SK-MEL-5 (cell line): ENCODE measurements around the gene BRSK1. TPM values are rescaled to one million over a fixed set of nuclear protein-coding genes. Genes with fewer than 3 reads are reported as not detected.

Source experiments
- DNase-seq: peaks from one replicate; pipeline ENCODE4 v3.0.0-alpha.2; 2016; ENCODE audit warnings: low read depth, low spot score
- in situ Hi-C: cut with HindIII; loops from 2 replicates; pipeline ENCODE4 v1.10.0; 2016; ENCODE audit warnings: low sequenced_read_pairs, high pct_unique_total_duplicates, low pct_unique_long_range_greater_than_20kb
- total RNA-seq: library from RNA; depleted of rRNA; stranded (reverse); fragments of >200 nt; shearing (Covaris generic); gene quantifications from 2 replicates; pipeline ENCODE4 v1.2.3, GENCODE V29; 2014

The BRSK1 gene
- total RNA-seq, 1 experiment from 2014 or later = 3.5 TPM

DNA sequence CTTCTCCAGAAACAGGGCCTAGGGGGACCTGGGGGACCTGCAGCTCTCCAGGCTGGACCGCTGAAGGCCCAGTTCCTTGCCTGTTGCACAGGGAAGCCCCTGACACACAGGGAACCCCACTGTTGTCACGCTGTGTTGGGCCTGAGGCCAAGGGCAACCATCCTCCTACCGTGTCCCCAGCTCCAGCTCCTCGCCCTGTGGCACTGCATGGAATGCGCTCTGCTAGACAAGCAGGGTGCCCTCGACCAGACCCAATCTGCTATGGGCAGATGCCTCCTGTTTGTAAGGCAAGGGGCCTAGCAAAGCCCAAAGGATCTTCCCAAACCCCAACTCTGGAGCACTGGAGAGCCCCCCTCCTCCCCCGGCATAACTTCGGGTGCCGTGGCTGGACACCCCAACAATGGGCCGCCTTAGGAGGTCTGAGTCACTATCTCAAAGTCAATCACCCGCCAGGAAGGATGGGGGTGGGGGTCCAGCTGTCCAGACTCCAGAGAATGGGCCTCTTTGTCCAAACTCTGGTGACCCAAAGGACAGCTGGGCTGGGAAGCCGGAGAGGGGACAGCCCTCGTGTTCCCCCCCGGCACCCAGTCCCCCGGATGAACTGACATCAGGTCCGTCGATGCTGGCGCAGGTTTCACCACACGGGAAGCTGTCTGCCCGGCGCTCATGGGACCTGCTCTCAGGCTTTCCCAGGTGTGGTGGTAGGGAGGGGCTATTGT, 3.7 kb downstream of the BRSK1 start:
- no peak for DNase-seq
- in situ Hi-C loops = no loop called here

GRCh38 chr19:55289117-55289796, 5.5 kb downstream of the BRSK1 start:
- in situ Hi-C loops = no loop called here
- peak; percentile 71 for DNase-seq

DNA sequence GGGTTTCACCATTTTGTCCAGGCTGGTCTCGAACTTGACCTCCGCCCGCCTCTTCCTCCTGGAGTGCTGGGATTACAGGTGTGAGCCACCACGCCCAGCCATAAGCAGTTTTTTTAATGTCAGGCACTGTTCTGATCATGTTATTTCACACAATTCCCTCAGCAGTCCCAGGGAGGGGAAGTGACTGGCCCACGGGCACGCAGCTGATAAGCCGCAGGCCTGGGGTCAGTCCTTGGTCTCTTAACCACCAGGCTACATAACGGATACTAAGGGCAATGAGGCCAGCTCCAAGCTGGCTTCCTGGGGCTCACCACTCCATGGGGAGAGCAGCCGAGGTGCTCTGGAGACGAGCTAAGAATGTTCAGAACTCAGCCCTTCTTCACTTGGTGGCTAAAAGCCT, 13.5 kb downstream of the BRSK1 start:
- in situ Hi-C loops = no loop called here
- no peak for DNase-seq

DNA sequence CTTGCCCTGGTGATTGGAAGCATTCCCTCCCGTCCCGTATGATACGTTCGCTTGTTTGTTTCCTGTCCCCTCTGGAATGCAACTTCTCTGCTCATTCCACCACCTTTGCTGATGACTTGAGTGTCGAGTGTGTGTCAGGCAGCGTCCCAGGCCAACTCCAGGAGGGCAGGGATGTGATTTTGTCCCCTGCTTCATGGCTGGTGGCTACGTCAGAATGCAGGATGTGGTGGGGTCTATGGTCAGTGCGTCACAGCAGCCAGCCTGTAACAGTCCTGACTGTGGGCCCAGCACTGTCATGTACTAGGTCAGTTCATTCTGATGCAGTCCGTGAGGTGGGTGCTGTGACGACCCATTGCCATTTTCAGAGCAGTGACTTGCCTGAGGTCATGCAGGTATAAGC, 16.2 kb downstream of the BRSK1 start:
- DNase-seq = no peak
- in situ Hi-C loops = no loop called here

GRCh38 chr19:55300886-55301458, 17.2 kb downstream of the BRSK1 start:
- no peak for DNase-seq
- in situ Hi-C loops = no loop called here

- DNase-seq = peak; percentile 76
- in situ Hi-C loops = no loop called here
Observed at GRCh38 chr19:55301459-55302317, 17.9 kb downstream of the BRSK1 start.

DNA sequence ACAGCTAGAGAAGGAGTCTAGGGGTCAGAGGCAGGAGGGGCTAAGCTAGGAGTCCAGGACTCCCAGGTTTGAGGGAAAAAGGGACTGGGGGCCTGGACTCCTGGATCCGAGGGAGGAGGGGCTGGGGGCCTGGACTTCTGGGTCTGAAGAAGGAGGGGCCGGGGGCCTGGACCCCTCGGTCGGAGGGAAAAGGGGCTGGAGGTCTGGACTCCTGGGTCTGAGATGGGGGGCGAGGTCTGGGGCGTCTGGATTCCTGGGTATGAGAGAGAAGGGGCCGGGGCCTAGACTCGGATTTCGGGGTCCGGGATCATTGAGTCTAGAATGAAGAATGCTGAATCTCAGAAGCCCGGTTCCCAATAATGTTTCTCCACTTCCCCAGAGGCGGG, 18.5 kb downstream of the BRSK1 start:
- no peak for DNase-seq
- in situ Hi-C loops = no loop called here

DNA sequence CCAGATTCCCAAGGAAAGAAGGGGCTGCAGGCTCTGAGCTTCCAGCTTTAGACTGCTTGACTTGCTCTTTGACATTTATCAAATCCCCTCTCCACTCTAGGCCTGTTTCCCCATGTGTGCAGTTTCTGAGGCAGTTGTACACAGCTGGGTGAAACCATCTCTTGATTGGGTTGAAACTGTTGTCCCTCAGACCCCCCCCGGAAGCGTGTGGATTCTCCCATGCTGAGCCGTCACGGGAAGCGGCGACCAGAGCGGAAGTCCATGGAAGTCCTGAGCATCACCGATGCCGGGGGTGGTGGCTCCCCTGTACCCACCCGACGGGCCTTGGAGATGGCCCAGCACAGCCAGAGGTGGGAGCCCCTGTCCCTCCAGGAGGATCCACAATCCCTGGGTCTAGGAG, 19.7 kb downstream of the BRSK1 start:
- no peak for DNase-seq
- in situ Hi-C loops = no loop called here

DNA sequence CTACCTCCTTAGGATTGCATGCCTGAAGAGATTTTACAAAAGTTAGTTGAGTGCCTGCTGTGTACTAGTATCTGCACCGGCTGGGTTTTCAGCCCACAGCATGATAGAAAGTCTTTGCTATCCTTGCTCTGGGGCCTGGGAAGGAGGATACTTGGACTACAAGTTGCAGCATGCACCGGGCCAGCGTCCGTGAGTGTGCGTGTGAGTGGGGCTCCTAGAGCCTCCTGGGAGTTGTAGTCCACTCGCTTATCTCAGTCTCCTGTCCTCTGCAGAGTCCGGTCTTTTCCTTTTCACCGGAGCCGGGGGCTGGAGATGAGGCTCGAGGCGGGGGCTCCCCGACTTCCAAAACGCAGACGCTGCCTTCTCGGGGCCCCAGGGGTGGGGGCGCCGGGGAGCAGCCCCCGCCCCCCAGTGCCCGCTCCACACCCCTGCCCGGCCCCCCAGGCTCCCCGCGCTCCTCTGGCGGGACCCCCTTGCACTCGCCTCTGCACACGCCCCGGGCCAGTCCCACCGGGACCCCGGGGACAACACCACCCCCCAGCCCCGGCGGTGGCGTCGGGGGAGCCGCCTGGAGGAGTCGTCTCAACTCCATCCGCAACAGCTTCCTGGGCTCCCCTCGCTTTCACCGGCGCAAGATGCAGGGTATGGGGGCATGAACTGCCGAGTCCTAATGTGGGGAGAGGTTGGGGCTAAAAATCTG, 20.6 kb downstream of the BRSK1 start:
- in situ Hi-C loops = no loop called here
- peak; percentile 64 for DNase-seq

- in situ Hi-C loops = no loop called here
- DNase-seq = no peak
Observed at GRCh38 chr19:55304980-55305379, 21.2 kb downstream of the BRSK1 start.

DNA sequence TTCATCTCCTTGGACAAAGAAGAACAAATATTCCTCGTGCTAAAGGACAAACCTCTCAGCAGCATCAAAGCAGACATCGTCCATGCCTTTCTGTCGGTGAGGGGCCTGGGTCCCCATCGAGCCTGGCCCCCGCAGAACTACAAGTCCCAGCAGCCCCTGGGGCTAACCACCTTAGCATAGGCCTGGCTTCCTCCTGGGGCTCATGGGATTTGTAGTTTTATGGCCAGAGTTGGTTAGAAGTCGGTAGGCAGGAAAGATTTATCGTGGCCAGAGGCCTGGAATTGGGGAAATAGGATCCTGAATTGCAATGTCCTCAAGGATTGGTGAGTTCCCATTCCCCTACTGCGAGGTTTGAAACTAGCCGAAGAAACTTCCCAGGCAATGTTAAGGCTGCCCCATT, 21.7 kb downstream of the BRSK1 start:
- in situ Hi-C loops = no loop called here
- DNase-seq = peak; percentile 40

- DNase-seq = no peak
- in situ Hi-C loops = no loop called here
Observed at GRCh38 chr19:55305983-55306562, 22.3 kb downstream of the BRSK1 start.

GRCh38 chr19:55306712-55307111, 22.9 kb downstream of the BRSK1 start:
- DNase-seq = no peak
- in situ Hi-C loops = no loop called here

GRCh38 chr19:55308281-55308680, 24.5 kb downstream of the BRSK1 start:
- in situ Hi-C loops = no loop called here
- no peak for DNase-seq

DNA sequence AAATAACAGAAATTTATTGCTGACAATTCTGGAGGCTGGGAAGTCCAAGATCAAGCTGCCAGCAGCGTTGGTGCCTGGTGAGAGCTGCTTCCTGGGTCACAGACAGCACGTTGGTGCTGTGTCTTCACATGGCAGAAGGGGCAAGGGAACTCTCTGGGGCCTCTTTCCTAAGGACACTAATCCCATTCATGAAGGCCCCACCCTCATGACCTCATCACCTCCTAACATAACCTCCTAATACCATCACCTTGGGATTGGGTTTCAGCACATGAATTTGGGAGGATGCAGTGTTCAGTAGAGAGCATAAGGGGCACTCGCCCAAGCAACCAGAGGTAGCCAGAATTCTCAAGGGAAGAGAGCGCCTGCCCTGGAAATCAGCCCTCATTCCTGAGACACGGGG, 25.7 kb downstream of the BRSK1 start:
- peak; percentile 22 for DNase-seq
- in situ Hi-C loops = no loop called here

GRCh38 chr19:55310498-55310897, 26.7 kb downstream of the BRSK1 start:
- in situ Hi-C loops = no loop called here
- no peak for DNase-seq

- in situ Hi-C loops = no loop called here
- DNase-seq = no peak
Observed at GRCh38 chr19:55311397-55311796, 27.6 kb downstream of the BRSK1 start.
